GM12875 (cell line): ENCODE measurements around the gene CIDEA.

ENCODE experiments used
- H3K4me3 ChIP-seq: one replicate; pipeline ENCODE4 v1.5.1; 2011; ENCODE audit warnings: low read depth, low read length, control low read depth
- CTCF ChIP-seq: IDR thresholded peaks from 2 replicates; pipeline ENCODE4 v1.5.1; 2011; ENCODE audit warnings: low read depth, mild to moderate bottlenecking, control low read depth, inconsistent platforms, low read length, moderate library complexity, borderline replicate concordance; ENCODE audit not compliant: insufficient read depth

Gene CIDEA

GRCh38 chr18:12321333-12321732 is 67.2 kb downstream of the CIDEA start:
- no peak overlapping the region for H3K4me3 ChIP-seq
- no peak for TF ChIP-seq CTCF

- H3K4me3 ChIP-seq: no peak overlapping the region
- no peak for TF ChIP-seq CTCF
These were observed 71.0 kb downstream of the CIDEA start for GRCh38 chr18:12324991-12325725.

GRCh38 chr18:12325726-12326245 is 71.6 kb downstream of the CIDEA start:
- no peak for TF ChIP-seq CTCF
- H3K4me3 ChIP-seq: no peak overlapping the region

- no peak overlapping the region for H3K4me3 ChIP-seq
- TF ChIP-seq CTCF: no peak
These were observed 72.7 kb downstream of the CIDEA start for GRCh38 chr18:12326711-12327460.
